Ureter (tissue), 1 donor: ENCODE measurements around the gene LHPP. TPM values are rescaled to one million over a fixed set of nuclear protein-coding genes. Genes with fewer than 3 reads are reported as not detected.
"Not testable (repeated sequence)": the region's sequence is repeated elsewhere in the genome, so short reads cannot be mapped to it uniquely, and the experiment has no call there.

Source experiments
- DNase-seq: peaks from one replicate; pipeline ENCODE4 v3.0.0-alpha.2; 2020; ENCODE audit warnings: low spot score
- total RNA-seq: library from RNA; stranded (reverse); gene quantifications from one replicate; pipeline ENCODE4 v1.2.4, GENCODE V29; 2023
- donor health status: DM: yes; HTN: yes; CAD: no.

The LHPP gene
- total RNA-seq, 1 donor from 2014 or later: 37.9 TPM

- no peak for DNase-seq
Measured at GRCh38 chr10:124536496-124537050, 75.0 kb downstream of the LHPP start.

GRCh38 chr10:124537166-124537725, 75.6 kb downstream of the LHPP start:
- DNase-seq: no peak

- DNase-seq: no peak
Measured at GRCh38 chr10:124537891-124538290, 76.3 kb downstream of the LHPP start.

- no peak for DNase-seq
Measured at GRCh38 chr10:124538706-124539105, 77.1 kb downstream of the LHPP start.

- DNase-seq: no peak
Measured at GRCh38 chr10:124539935-124540641, 78.5 kb downstream of the LHPP start.

- no peak for DNase-seq
Measured at GRCh38 chr10:124541076-124541903, 79.7 kb downstream of the LHPP start.

- no peak for DNase-seq
Measured at GRCh38 chr10:124542336-124542735, 80.7 kb downstream of the LHPP start.

- no peak for DNase-seq
Measured at GRCh38 chr10:124543146-124543545, 81.5 kb downstream of the LHPP start.

- DNase-seq: no peak
Measured at GRCh38 chr10:124543971-124544370, 82.3 kb downstream of the LHPP start.

- DNase-seq: no peak
Measured at GRCh38 chr10:124544711-124545110, 83.1 kb downstream of the LHPP start.

GRCh38 chr10:124545351-124546054, 83.9 kb downstream of the LHPP start:
- no peak for DNase-seq

GRCh38 chr10:124546055-124546369, 84.4 kb downstream of the LHPP start:
- no peak for DNase-seq

GRCh38 chr10:124546957-124547646, 85.5 kb downstream of the LHPP start:
- DNase-seq: no peak

GRCh38 chr10:124547647-124548168, 86.1 kb downstream of the LHPP start:
- no peak for DNase-seq

GRCh38 chr10:124549171-124549570, 87.5 kb downstream of the LHPP start:
- not testable (repeated sequence) for DNase-seq

- no peak for DNase-seq
Measured at GRCh38 chr10:124550293-124551034, 88.8 kb downstream of the LHPP start.

GRCh38 chr10:124551097-124551496, 89.5 kb downstream of the LHPP start:
- DNase-seq: no peak

- DNase-seq: no peak
Measured at GRCh38 chr10:124551755-124552154, 90.1 kb downstream of the LHPP start.

GRCh38 chr10:124552691-124553276, 91.2 kb downstream of the LHPP start:
- no peak for DNase-seq
